Ammon's horn (tissue), 1 donor: ENCODE results near the gene ATRAID.

Source experiments
- DNase-seq: peaks from one replicate; pipeline ENCODE4 v3.0.0-alpha.2; 2016; ENCODE audit warnings: low spot score

Gene ATRAID

DNA sequence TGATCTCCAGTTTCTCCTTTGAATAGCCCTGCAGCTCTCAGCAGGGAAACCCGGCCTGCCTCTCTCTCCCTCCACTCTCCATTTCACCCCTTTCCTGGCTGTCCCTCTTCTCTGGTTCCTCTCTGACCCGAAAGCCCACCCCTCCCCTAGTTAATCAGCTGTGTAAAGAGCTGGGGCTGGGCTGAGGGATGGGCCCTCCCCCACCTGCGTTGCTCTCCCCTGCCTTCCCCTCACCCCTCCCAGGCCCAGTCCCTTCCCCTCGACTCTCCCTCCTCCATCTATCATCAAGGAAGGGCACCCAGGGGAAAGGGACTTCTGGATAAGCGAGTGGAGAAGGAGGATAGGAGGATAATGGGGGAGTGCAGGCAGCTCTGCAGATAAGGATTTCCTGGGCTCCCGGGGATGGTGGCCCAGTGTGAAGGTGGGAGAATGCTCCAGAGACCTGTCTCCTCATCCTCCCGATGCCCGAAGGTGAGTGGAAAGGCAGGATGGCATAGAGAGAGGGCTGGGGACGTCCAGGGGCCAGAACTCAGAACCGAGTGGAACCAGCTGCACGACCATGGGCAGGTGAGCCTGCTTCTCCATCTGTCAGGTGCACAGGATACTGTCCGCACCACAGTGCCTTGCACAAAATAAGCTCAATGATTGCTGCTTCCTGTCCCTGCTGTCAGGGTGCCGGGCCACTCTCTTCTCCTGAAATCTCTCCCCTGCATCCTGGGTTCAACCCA lies 39.0 kb downstream of the ATRAID start:
- DNase-seq, result no peak

- DNase-seq, result no peak
Observed at GRCh38 chr2:27251766-27252165, 39.9 kb downstream of the ATRAID start.

GRCh38 chr2:27255187-27255586 lies 43.3 kb downstream of the ATRAID start:
- no peak for DNase-seq

- DNase-seq, result no peak
Observed at GRCh38 chr2:27255660-27256059, 43.8 kb downstream of the ATRAID start.

DNA sequence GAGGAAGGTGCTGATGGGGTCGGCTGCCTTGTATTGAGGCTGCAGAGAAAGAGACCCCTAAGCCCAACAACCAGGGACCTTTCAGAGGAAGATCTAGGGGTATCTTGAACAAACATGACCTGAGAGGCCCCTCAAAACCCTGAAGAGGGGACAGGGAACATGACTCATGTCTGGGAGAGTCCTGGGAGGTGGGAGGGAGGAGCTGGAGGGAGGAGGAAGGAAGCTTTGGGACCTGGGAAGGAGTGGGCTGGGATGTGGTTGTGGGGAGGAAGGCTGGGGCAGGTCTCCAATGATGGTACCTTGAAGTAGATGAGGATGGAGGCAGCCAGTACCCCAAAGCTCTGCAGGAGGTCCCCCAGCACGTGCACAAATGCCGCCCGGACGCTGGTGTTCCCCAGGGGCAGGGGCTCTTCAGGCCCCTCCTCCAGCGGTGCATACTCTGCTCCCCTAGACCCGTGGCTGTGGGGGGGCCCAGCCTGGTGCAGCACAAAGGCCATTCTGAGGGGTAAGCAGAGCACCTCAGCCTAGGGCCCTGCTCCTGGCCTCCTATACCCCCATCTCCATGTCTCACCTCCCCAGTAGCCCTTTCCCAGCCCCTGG lies 45.1 kb downstream of the ATRAID start:
- no peak for DNase-seq

GRCh38 chr2:27258051-27258450 lies 46.2 kb downstream of the ATRAID start:
- no peak for DNase-seq

DNA sequence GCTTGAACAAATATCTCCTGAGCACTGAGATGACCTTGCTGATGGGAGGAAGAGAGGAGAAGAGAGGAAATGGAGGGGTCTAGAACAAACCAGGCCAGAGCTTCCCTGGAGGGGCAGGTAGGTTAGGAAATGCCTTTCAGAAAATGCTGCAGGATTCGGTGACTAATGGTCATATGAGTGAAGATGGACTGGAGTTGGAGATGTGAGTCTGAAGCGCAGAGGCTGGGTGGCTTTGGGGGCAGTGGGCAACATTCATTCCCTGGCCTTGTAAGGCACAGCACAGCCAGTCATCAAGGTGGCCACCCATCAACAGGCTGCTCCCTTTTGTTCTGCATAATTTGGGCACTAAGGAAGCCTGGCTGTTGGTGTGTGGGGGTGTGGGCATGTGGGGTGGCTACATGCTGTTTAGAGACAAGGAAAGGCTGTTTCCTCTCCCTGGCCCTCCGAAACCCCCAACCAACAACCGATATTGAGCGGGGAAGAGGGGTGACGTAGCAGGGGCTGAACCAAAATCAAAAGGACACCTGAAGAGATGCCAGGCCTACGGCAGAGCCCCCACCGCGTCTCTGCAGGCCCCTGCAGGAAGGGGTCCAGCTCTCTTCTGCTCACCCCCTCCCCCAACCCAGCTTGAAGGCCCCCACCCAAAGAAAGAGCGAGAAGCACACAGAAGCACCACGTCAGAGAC lies 49.5 kb downstream of the ATRAID start:
- DNase-seq, result peak; percentile 20

DNA sequence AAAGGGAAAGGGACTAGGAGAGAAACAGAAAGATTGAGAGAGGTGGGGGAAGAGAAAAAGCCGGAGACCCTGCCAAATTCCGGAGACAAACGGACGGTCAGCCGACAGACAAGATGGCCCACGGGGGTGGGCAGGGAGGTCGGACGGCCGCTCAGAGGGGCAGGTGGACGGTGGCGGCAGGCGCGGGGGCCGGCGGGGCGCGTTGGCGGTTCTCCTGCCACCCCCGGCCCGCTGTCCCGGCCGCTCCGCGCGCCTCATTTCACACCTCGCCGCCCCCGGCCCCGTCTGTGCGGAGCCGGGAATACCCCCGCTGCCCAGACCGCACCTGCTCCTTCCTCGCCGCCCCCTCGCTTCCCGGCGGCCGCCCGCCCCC lies 50.1 kb downstream of the ATRAID start:
- DNase-seq, result no peak

GRCh38 chr2:27262379-27263286 lies 50.8 kb downstream of the ATRAID start, which contains the start of gene SLC30A3:
SLC30A3 (minus strand) TSS chr2:27263047; CDS start chr2:27262906, 141 bp downstream.
- peak; percentile 72 for DNase-seq

GRCh38 chr2:27263287-27264252 lies 51.7 kb downstream of the ATRAID start:
- peak; percentile 43 for DNase-seq

DNA sequence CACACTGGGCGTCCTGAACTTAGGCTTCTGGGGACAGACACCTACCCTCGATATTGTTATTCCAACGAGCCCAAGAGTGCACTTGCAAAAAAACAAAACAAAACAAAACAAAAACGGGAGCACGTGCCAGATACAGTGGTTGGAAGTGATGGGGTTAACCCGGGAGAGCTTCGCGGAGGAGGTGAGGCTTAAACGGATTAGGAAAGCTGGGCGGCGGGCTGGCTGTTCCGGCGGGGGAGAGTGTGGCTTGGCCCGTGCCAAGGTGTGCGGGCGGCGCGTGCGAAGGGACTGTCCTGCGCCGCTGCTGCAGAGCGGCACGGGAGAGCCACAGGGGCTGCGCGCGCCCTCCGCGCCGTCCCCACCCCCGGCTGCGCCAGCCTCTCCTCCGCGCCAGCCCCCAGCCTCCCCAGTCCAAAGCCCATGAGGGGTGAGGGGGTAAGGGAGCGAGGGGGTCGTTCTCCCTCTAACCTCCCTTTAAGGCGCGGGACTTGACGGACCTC lies 52.5 kb downstream of the ATRAID start:
- DNase-seq, result no peak

DNA sequence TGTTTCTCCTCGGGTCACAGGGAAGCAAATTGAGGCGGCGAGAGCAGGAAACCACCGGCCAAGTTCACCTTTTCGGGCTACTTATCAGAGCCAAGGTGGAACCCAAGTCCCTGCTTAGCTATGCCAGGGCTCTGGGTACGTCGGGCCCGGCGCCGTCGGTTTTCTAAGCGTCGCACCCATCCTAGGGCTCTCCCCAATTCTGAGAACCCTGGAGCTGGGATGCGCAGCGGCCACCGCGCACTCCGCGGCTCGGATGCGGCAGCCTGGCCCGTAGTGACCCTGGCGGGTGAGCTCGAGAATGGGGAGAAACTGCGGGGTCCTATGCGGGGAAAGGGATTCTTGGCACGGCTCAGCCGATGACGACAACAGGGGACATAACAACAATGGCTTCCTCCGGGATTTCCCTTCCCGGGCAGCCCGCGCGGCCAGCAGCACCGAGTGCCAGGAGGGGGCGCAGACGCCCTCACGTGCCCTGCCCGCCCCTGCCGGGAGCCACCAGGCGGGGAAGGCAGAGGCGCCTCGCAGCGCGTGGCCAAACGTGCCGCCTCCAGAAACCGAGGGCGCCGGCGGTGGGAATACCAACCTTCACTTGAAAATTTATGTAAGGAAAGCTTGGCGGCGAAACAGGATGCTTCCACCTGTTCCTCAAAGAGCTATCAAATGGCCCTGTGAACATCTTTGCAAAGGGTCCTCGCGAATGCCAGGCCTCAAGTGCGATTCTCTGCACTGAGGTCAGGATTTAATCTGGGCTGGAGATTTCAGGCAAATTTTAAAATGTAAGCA lies 53.1 kb downstream of the ATRAID start:
- peak; percentile 39 for DNase-seq

GRCh38 chr2:27265536-27265870 lies 53.7 kb downstream of the ATRAID start:
- no peak for DNase-seq
